ENCODE data around the gene TMEM186. TPM values are rescaled to one million over a fixed set of nuclear protein-coding genes. Genes with fewer than 3 reads are reported as not detected.

TMEM186 gene
- total RNA-seq (2022; extraction: Qiagen RNA extraction): 13.6 to 15.0 TPM (median 14.4 TPM) in 5 replicates

GRCh38 chr16:8797364-8798173 is at the start of gene TMEM186, which contains the start of gene PMM2:
TMEM186 (minus strand) TSS chr16:8797639; CDS start chr16:8797614, 25 bp downstream.
PMM2 (plus strand) TSS chr16:8797839; CDS start chr16:8797883, 44 bp downstream.

Other genes starting within 250 kb of the TMEM186 start
- gene TMEM114, start 207.1 kb downstream of the TMEM186 start, total RNA-seq (2022; extraction: Qiagen RNA extraction): not detected in 5 replicates
- 21.8 to 27.6 TPM (median 24.5 TPM) in 5 replicates for gene METTL22, start 175.9 kb downstream of the TMEM186 start, total RNA-seq (2022; extraction: Qiagen RNA extraction)
- 0.37 to 0.61 TPM (median 0.40 TPM) in 5 replicates for gene ABAT, start 123.0 kb downstream of the TMEM186 start, total RNA-seq (2022; extraction: Qiagen RNA extraction)
- 90.3 to 103 TPM (median 92.6 TPM) in 5 replicates for gene PMM2, start 200 bp upstream of the TMEM186 start, total RNA-seq (2022; extraction: Qiagen RNA extraction)
- 124 to 157 TPM (median 150 TPM) in 5 replicates for gene CARHSP1, start 71.4 kb upstream of the TMEM186 start, total RNA-seq (2022; extraction: Qiagen RNA extraction)
- not detected in 5 replicates for gene LITAFD, start 84.7 kb upstream of the TMEM186 start, total RNA-seq (2022; extraction: Qiagen RNA extraction)
- 70.3 to 83.9 TPM (median 80.3 TPM) in 5 replicates for gene USP7, start 166.3 kb upstream of the TMEM186 start, total RNA-seq (2022; extraction: Qiagen RNA extraction)